H1 (cell line): ENCODE data around the gene KBTBD13. TPM values are rescaled to one million over a fixed set of nuclear protein-coding genes. Genes with fewer than 3 reads are reported as not detected.

Experiments used
- BACH1 ChIP-seq: IDR thresholded peaks from 2 replicates; pipeline ENCODE4 v1.6.1; 2012; ENCODE audit warnings: low read length, improper control_type of control experiment
- CHD1 ChIP-seq: IDR thresholded peaks from 2 replicates; pipeline ENCODE4 v1.6.1; 2012; ENCODE audit warnings: low read depth, low read length, improper control_type of control experiment
- CTBP2 ChIP-seq: IDR thresholded peaks from 2 replicates; pipeline ENCODE4 v1.7.0; 2011; ENCODE audit warnings: borderline replicate concordance, mild to moderate bottlenecking, moderate library complexity, mixed read lengths, low read length; ENCODE audit not compliant: insufficient read depth, insufficient read length
- polyA plus RNA-seq, 7 experiments: library from polyadenylated mRNA; depleted of rRNA in 3 of 7; stranded (reverse) in 5 of 7; unstranded in 2 of 7; fragments of >200 nt in 5 of 7; fragments of 200-250 nt in 2 of 7; gene quantifications; 1 replicate in 5 of 7; 2 replicates in 1 of 7; 4 replicates in 1 of 7; pipeline versions ENCODE4 v1.2.1 to v1.2.3, GENCODE V29; 2011 to 2013; ENCODE audit warnings: missing spikeins in 2 of 7, mixed read lengths in 2 of 7
- total RNA-seq: library from RNA; stranded (reverse); fragmentation: NEBNext Ultra II Directional; extraction: Animal tissue kit (Norgen Biotek cat#: 25700); gene quantifications from 2 replicates; pipeline ENCODE4 v1.2.1, GENCODE V29; 2021

Gene KBTBD13
- total and polyA plus RNA-seq, 2 of the 8 experiments (the other 6 are each of a cell fraction or from before 2014, with no cell fraction given), result not detected

DNA sequence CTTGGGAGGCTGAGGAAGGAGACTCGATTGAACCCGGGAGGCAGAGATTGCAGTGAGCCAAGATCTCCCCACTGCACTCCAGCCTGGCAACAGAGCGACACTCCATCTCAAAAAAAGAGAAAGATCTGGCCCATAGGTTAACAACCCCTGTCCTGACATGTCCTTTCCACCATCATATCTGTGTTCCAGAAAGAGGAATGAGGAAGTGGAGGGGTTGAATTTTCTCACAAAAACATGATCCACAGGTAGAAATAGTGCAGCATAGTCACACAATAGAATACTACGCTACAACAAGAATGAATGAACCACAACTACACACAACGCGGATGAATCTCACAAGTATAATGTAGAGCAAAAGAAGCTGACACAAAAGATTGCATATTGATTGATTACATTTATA, 36.1 kb upstream of the KBTBD13 start (continued):
- TF ChIP-seq BACH1, result no peak
- TF ChIP-seq CTBP2, result no peak
- no peak for TF ChIP-seq CHD1
